ENCODE measurements around the gene OTUB1.
A peak's percentile ranks its signal among the peaks of the same experiment; 100 is the strongest.

The OTUB1 gene

DNA sequence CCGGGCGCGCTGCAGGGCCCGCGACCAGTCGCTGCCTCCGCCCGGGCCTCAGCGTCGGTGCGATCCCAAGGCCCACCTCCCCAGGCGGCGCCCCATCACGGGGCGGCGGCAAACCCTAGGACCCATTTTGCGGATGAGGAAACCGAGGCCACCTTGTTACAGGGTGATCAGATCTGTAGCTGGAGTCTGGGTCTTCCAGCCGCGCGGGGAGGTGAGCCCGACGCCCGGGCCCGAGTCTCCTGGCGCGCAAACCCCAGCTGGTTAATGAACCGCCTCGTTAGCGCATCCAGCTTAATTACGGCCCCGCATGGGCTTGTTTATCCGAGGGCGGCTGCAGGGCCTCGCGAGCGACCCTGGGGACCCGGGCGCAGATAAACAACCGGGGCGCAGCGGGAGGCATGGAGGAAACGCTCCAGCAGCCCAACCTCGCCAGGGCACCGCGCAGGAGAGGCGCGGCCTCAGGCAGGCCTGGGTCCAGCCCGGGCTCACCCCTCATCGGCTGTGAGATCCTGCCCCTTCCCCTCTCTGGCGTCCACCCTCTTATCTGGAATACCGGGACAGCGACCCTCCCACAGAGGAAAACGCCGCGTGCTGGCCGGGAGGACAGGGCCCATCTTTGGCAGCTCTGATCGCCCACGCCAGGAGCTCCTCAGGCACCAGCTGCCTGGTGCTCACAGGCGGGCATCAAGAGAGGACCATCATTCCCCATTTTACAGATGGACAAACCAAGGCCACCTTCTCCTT lies 14.7 kb downstream of the OTUB1 start:
- H4K20me1 ChIP-seq (ENCODE audit: control insufficient read depth, insufficient read depth, low read depth, low read length), result 0 out of 2 replicates have a peak, but pooled peaks cover 4% of the 10 kb centered on the region
- no peaks in the 10 kb centered on the region for H3K9me3 ChIP-seq (ENCODE audit: control insufficient read depth, insufficient read depth, low read length)
- peaks cover 18% of the 10 kb centered on the region for H3K36me3 ChIP-seq (ENCODE audit: control insufficient read depth, low read length)
- no peak overlapping the region for H3K27ac ChIP-seq (ENCODE audit: low read depth, low read length)
- TF ChIP-seq CTCF (IDR thresholded peaks at IDR 0.05; ENCODE audit: low read depth, low read length, poor library complexity, severe bottlenecking), result no peak
- no peak for TF ChIP-seq EZH2phosphoT487 (IDR thresholded peaks at IDR 0.05; ENCODE audit: borderline replicate concordance, low read length)
- H3K79me2 ChIP-seq (ENCODE audit: control insufficient read depth, low read length), result no peaks in the 10 kb centered on the region
- peak overlapping the region; percentile 57 for H3K4me2 ChIP-seq (ENCODE audit: low read length)
- peaks cover 27% of the 10 kb centered on the region for H3K4me1 ChIP-seq (ENCODE audit: control insufficient read depth, low read length)
- H3F3A ChIP-seq (ENCODE audit: control insufficient read depth, insufficient read depth), result no peaks in the 10 kb centered on the region
- H3K4me3 ChIP-seq (ENCODE audit: low read length), result no peak overlapping the region; the same call in 1 of the 2 replicates
- H3K27me3 ChIP-seq (ENCODE audit: control insufficient read depth, low read length), result no peaks in the 10 kb centered on the region
- no peaks in the 10 kb centered on the region for H3K9me2 ChIP-seq (replicated peaks; ENCODE audit: control insufficient read depth, low read length)

GRCh38 chr11:64001484-64002420 lies 15.5 kb downstream of the OTUB1 start:
- no peaks in the 10 kb centered on the region for H3K9me3 ChIP-seq (ENCODE audit: control insufficient read depth, insufficient read depth, low read length)
- H3K4me3 ChIP-seq (ENCODE audit: low read length), result no peak overlapping the region
- peaks cover 6% of the 10 kb centered on the region for H3K27me3 ChIP-seq (ENCODE audit: control insufficient read depth, low read length)
- peaks cover 27% of the 10 kb centered on the region for H3K4me1 ChIP-seq (ENCODE audit: control insufficient read depth, low read length)
- 0 out of 2 replicates have a peak, but pooled peaks cover 4% of the 10 kb centered on the region for H4K20me1 ChIP-seq (ENCODE audit: control insufficient read depth, insufficient read depth, low read depth, low read length)
- no peaks in the 10 kb centered on the region for H3F3A ChIP-seq (ENCODE audit: control insufficient read depth, insufficient read depth)
- no peak for TF ChIP-seq CTCF (IDR thresholded peaks at IDR 0.05; ENCODE audit: low read depth, low read length, poor library complexity, severe bottlenecking)
- no peak for TF ChIP-seq EZH2phosphoT487 (IDR thresholded peaks at IDR 0.05; ENCODE audit: borderline replicate concordance, low read length)
- peaks cover 10% of the 10 kb centered on the region for H3K36me3 ChIP-seq (ENCODE audit: control insufficient read depth, low read length)
- H3K9me2 ChIP-seq (replicated peaks; ENCODE audit: control insufficient read depth, low read length), result no peaks in the 10 kb centered on the region
- H3K79me2 ChIP-seq (ENCODE audit: control insufficient read depth, low read length), result no peaks in the 10 kb centered on the region
- no peak overlapping the region; the same call in 1 of the 2 replicates for H3K4me2 ChIP-seq (ENCODE audit: low read length)
- no peak overlapping the region for H3K27ac ChIP-seq (ENCODE audit: low read depth, low read length)

DNA sequence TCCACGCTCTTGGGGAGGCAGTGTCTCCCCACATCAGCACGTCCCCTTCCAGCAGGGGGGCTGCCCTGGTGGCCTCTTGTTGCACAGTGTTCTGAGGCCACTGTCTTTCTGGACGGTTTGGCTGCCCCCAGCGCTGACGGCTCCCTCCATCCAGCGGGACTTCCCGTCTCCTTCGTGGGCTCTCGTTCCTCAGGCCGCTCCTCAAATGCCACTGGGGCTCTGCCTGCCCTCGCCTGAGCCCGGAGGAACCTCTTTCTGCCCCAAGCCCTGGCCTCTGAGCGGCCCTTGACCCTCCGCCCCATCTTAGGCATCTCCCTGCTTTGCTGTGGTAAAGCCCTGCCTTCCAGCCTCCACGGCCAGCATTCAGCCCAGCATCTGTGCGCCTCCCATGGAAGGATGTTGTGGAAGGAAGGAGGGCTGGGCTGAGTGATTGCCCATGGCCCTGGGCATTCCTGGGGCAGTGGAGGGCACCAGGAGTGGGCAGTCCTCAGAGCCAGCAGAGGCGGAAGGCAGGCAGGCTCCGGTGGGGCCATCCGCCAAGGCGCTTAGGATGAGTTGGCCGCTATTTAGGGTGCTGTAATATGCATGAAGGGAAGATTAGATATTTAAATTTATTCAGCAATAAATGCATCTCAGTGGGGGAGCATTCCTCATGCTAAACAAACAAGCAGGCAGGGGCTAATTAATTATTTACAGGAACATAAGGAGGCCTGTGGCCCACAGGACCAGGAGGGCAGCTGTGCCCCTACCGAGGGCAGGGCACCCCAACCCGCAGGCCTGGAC lies 17.8 kb downstream of the OTUB1 start:
- TF ChIP-seq CTCF (IDR thresholded peaks at IDR 0.05; ENCODE audit: low read depth, low read length, poor library complexity, severe bottlenecking) (no peak), EZH2phosphoT487 (IDR thresholded peaks at IDR 0.05; ENCODE audit: borderline replicate concordance, low read length) (no peak)
- Histone ChIP-seq H3K4me3 (ENCODE audit: low read length) (no peak overlapping the region), H3K4me2 (ENCODE audit: low read length) (no peak overlapping the region)

More for the DNA sequence above, 17.8 kb downstream of the OTUB1 start:
- H3K79me2 ChIP-seq (ENCODE audit: control insufficient read depth, low read length), result no peaks in the 10 kb centered on the region
- no peaks in the 10 kb centered on the region for H3K36me3 ChIP-seq (ENCODE audit: control insufficient read depth, low read length)
- peaks cover 27% of the 10 kb centered on the region for H3K4me1 ChIP-seq (ENCODE audit: control insufficient read depth, low read length)
- H3K9me3 ChIP-seq (ENCODE audit: control insufficient read depth, insufficient read depth, low read length), result no peaks in the 10 kb centered on the region
- H3K9me2 ChIP-seq (replicated peaks; ENCODE audit: control insufficient read depth, low read length), result no peaks in the 10 kb centered on the region
- no peak overlapping the region for H3K27ac ChIP-seq (ENCODE audit: low read depth, low read length)
- H3F3A ChIP-seq (ENCODE audit: control insufficient read depth, insufficient read depth), result no peaks in the 10 kb centered on the region
- 0 out of 2 replicates have a peak, but pooled peaks cover 4% of the 10 kb centered on the region for H4K20me1 ChIP-seq (ENCODE audit: control insufficient read depth, insufficient read depth, low read depth, low read length)
- peaks cover 12% of the 10 kb centered on the region for H3K27me3 ChIP-seq (ENCODE audit: control insufficient read depth, low read length)
